ENCODE results near the gene RALGAPA1.
"Not testable (repeated sequence)": the region's sequence is repeated elsewhere in the genome, so short reads cannot be mapped to it uniquely, and the experiment has no call there.

RALGAPA1 gene

GRCh38 chr14:35821564-35822411 lies 12.7 kb upstream of the RALGAPA1 start:
- DNase-seq (ENCODE audit: low spot score): peak; percentile 19

- DNase-seq (ENCODE audit: low spot score): no peak
Measured at GRCh38 chr14:35819591-35820540, 10.8 kb upstream of the RALGAPA1 start.

- DNase-seq (ENCODE audit: low spot score): peak; percentile 9
Measured at GRCh38 chr14:35818346-35819115, 9.4 kb upstream of the RALGAPA1 start.

GRCh38 chr14:35814371-35815005 lies 5.4 kb upstream of the RALGAPA1 start:
- DNase-seq (ENCODE audit: low spot score): peak; percentile 75

GRCh38 chr14:35810963-35811362 lies 1.9 kb upstream of the RALGAPA1 start:
- DNase-seq (ENCODE audit: low spot score): no peak

- DNase-seq (ENCODE audit: low spot score): no peak
Measured at GRCh38 chr14:35809597-35809996, 502 bp upstream of the RALGAPA1 start.

GRCh38 chr14:35808076-35808637 lies 938 bp downstream of the RALGAPA1 start:
- peak; percentile 6 for DNase-seq (ENCODE audit: low spot score)

- DNase-seq (ENCODE audit: low spot score): no peak
Measured at GRCh38 chr14:35807131-35807961, 1.7 kb downstream of the RALGAPA1 start.

GRCh38 chr14:35806006-35806907 lies 2.8 kb downstream of the RALGAPA1 start:
- DNase-seq (ENCODE audit: low spot score): no peak

- DNase-seq (ENCODE audit: low spot score): no peak
Measured at GRCh38 chr14:35797796-35798195, 11.3 kb downstream of the RALGAPA1 start.

GRCh38 chr14:35789651-35790050 lies 19.4 kb downstream of the RALGAPA1 start:
- no peak for DNase-seq (ENCODE audit: low spot score)

- no peak for DNase-seq (ENCODE audit: low spot score)
Measured at GRCh38 chr14:35786856-35787255, 22.2 kb downstream of the RALGAPA1 start.

GRCh38 chr14:35783699-35784098 lies 25.4 kb downstream of the RALGAPA1 start:
- DNase-seq (ENCODE audit: low spot score): no peak

GRCh38 chr14:35779368-35779767 lies 29.7 kb downstream of the RALGAPA1 start:
- DNase-seq (ENCODE audit: low spot score): no peak

- not testable (repeated sequence) for DNase-seq (ENCODE audit: low spot score)
Measured at GRCh38 chr14:35777550-35777949, 31.5 kb downstream of the RALGAPA1 start.

GRCh38 chr14:35776823-35777222 lies 32.3 kb downstream of the RALGAPA1 start:
- no peak for DNase-seq (ENCODE audit: low spot score)

- DNase-seq (ENCODE audit: low spot score): not testable (repeated sequence)
Measured at GRCh38 chr14:35776085-35776484, 33.0 kb downstream of the RALGAPA1 start.

GRCh38 chr14:35766700-35767082 lies 42.4 kb downstream of the RALGAPA1 start:
- peak; percentile 8 for DNase-seq (ENCODE audit: low spot score)

- DNase-seq (ENCODE audit: low spot score): no peak
Measured at GRCh38 chr14:35766036-35766699, 42.9 kb downstream of the RALGAPA1 start.

Data from CD4-positive, alpha-beta T cell treated with Interleukin-6 at 100 ng/mL for 8 hours (primary cell).